Stimulated activated CD8-positive, alpha-beta memory T cell treated with anti-CD3 and anti-CD28 coated beads, Interleukin-12 subunit alpha, Interleukin-12 subunit beta, amount 100 ng/mL, for 4 hours (primary cell): Measurements from ENCODE around the gene KIF17.

ENCODE experiments used
- DNase-seq: peaks from one replicate; pipeline ENCODE4 v3.0.0-alpha.2; 2020; ENCODE audit warnings: low read depth

The KIF17 gene

DNA sequence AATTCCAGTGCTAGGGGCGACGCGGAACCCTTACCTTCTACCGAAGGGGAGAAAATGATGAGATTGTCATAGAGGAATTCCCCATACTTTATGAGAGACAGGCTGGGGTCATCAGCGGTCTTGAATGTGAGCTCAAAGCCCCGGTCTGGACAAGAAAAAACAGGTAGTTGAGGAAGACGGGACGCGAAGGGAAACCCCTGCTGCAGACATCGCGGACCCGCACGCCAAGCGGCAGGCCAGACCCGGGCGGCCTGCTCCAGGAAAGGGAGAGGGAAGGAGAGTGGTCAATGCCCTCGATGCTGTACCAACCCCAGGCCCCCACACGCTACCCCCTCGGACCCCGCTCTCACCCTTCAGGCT lies 57.0 kb downstream of the KIF17 start:
- no peak for DNase-seq

DNA sequence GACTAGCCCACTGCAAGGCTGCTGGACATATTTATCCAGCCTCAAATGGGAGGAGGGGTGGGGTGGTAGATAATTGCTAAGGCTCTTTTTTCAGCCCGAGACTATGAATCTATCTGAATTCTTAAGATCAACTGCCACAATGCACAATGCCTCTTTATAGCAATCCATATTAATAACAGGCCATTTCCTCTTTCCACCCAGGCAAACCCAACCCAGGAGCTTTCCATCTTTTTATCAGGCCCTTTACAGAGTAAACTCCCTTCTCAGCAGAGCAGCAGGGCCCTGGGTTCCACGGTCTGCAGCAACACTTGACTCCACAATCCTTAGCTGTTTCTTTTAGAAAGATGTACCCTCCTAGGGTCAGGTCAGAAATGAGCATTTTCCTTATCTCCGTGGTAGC lies 57.4 kb downstream of the KIF17 start:
- DNase-seq = no peak

DNA sequence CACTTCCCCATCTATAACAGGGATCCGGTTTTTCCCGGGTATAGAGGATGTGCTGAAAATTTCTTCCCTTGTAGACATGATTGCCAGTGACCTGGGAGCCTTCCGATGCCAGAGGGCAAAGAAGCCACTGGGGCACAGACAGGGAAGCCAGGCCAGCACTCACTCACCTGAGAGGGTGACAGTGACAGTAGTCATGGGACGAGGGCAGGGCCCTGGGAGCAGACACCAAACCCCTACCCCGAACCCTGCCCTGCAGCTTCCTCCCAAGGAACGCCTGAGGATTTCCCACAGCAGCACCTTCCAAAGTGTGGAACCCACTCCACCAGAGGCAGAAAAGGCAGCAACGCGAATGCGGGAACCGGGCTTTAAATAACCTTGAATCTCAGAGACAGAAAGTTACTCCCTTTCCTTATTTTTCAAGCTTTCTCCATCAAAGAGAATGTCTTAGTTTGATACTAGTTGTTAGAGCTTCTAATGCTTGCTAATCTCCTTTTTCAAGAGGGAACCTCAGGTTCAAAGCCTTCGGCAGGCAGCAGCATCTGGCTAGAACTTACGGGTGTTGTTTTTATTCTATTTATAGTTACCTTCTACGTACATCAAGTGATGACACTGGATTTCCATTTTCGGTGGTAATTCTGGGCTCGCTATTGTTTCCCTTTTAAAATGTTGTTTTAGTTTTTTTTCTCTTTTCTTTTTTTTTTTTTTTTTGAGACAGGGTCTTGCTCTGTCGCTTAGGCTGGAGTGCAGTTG lies 59.5 kb downstream of the KIF17 start:
- no peak for DNase-seq

DNA sequence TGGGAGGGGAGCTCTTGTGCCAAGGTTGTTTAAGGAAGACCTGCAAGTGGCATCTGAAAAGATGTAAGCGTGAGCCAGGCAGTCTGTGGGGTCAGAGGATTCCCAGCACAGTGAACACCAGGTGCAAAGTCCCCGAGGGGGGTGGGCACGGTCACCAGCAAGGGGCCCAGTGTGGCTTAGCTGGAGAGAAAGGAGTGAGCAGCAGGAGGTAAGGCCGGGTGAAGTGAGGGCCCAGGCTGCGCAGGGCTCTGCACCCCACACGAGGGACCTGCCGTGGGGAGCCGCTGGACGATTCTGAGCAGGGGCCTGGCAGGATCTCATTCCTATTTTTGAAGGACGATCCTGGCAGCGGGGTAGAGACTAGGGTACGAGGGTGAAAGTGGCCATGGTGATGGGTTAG lies 60.8 kb downstream of the KIF17 start:
- no peak for DNase-seq

GRCh38 chr1:20654104-20654690 lies 63.6 kb downstream of the KIF17 start:
- DNase-seq = no peak

DNA sequence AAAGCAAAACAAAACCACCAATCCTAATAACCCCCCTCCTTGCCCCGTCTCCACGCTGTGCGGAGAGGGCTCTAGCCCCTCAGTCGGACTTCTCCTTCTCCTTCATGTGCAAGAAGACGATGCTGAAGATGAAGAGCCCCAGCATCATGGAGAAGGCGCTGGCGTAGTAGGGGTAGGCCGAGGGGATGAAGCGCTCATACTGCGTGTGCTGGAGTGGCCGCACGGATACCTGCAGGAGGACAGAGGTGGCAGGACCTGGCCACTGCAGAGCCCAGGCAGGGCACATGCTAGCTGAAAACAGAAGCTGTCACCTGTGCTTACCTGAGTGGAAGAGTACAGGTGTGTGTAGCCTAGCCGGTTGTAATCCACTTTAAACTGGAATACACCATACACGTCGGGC lies 65.5 kb downstream of the KIF17 start:
- no peak for DNase-seq

GRCh38 chr1:20648946-20649345 lies 68.9 kb downstream of the KIF17 start:
- DNase-seq = no peak

GRCh38 chr1:20648438-20648837 lies 69.4 kb downstream of the KIF17 start:
- DNase-seq = no peak

DNA sequence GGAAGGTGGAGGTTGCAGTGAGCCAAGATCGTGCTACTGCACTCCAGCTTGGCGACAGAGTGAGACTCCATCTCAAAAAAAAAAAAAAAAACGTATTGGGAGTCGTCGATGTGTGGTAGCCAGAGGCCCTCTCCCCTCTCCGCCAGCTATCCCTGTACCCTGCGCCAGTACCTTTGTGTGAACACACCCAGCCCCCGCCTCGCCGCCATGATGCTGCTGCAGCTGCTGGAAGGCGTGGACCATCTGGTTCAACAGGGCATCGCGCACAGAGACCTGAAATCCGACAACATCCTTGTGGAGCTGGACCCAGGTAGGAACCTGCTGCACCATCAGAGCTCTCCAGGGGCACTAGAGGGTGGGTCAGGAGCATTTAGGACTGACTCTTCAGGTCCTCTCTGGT lies 72.4 kb downstream of the KIF17 start:
- DNase-seq = no peak

DNA sequence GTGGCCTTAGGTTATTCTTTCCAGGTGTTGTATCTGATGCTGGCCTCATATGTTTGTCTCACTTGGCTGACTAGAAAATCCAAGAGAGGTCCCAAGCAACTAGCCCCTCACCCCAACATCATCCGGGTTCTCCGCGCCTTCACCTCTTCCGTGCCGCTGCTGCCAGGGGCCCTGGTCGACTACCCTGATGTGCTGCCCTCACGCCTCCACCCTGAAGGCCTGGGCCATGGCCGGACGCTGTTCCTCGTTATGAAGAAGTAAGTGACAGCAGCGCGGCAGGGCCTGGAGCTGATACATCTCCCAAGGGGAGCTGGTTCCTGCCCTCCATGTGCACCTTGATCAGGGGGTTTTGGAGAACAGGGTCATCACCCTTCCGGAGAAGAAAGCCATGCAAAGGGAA lies 73.4 kb downstream of the KIF17 start:
- no peak for DNase-seq

DNA sequence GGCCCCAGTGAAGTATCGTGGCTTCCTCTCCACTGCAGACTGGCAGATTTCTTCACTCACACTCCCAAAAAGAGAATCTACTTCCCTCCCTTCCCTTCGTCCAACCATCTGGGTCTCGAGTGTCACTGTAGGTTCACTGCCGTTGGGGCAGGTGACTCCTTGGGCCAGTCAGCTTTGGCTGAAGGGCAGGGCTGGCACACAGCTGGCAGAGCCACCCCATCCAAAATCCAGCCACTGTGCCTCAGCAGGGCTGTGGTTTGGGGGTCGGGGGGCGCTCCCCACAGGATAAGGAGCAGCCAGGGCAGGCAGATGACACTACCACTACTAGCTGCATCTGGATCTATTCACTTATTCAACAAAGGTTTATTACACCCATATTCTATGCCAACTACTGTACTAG lies 74.7 kb downstream of the KIF17 start:
- DNase-seq = no peak

DNA sequence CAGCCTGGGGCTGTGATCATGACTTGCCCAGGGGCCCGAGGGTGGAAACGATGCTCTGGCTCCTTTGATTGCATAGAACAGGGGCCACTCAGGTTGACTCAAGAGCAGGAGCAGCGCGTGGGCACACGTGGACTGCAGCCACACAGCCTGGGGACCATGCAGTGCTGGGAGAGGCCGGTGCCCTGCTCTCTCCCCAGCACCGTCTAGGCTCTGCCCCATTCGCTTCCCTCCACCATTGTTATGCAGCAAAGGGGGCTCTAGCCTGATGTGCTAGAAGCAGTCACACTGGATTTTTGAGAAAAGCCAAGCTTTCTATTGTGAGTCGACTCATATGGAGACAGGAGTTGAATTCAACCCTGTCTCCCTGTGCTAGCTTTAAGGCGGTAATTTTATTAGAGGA lies 75.8 kb downstream of the KIF17 start:
- DNase-seq = no peak

- no peak for DNase-seq
Observed at GRCh38 chr1:20640183-20640597, 77.6 kb downstream of the KIF17 start.

- no peak for DNase-seq
Observed at GRCh38 chr1:20636785-20637347, 80.9 kb downstream of the KIF17 start.

GRCh38 chr1:20634594-20635084 lies 83.2 kb downstream of the KIF17 start:
- no peak for DNase-seq

DNA sequence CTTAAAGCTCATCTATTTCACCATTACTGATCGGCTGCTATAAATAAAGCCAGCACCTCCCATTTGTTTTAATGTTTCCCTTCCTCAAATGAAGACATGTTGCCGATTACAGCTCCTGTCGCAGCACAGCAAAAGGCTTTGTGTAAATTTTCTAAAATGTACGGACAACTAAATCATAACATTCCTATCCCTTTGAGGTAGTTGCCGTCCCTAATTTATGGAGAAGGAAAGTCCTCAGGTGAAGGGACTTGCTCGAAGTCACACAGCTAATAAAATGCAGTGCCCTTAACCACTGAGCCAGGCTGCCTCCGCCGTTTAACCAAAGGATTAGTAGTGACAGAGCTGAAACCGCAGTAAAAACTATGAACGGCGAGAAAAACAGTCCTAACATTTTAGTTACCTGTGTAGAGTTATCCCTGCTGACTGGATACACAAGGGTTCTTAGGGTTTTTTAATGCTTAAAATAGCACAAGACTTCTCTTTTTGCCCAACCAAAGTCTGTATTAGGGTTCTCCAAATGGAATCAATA lies 83.7 kb downstream of the KIF17 start:
- DNase-seq = no peak

DNA sequence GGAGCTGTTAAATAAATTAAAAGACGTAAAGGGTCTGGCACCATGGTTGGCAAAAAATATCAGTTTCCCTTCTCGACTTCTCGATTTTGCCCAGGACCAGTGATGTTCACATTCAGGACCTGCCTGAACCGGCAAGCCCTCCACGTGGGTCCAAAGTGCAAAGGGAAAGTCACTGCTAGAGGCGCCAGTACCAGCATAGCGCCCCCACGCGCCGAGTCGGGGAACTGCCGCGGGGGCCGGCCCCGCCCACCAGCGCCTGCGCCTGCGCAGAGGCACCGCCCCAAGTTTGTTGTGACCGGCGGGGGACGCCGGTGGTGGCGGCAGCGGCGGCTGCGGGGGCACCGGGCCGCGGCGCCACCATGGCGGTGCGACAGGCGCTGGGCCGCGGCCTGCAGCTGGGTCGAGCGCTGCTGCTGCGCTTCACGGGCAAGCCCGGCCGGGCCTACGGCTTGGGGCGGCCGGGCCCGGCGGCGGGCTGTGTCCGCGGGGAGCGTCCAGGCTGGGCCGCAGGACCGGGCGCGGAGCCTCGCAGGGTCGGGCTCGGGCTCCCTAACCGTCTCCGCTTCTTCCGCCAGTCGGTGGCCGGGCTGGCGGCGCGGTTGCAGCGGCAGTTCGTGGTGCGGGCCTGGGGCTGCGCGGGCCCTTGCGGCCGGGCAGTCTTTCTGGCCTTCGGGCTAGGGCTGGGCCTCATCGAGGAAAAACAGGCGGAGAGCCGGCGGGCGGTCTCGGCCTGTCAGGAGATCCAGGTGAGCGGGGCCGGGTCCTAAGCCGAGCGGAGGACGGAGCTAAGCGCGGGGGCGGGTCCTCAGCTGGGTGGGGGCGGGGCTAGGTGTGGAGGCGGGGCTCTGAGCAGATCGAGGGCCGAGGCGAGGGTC lies 84.4 kb downstream of the KIF17 start, which contains the start of gene PINK1:
Gene PINK1, plus strand, starts transcription at position 269 of the 875 bp plus-strand sequence. Its CDS starts 91 bp downstream, at position 360.
- DNase-seq = peak; percentile 78

GRCh38 chr1:20632386-20632785 lies 85.4 kb downstream of the KIF17 start:
- no peak for DNase-seq

GRCh38 chr1:20630729-20631128 lies 87.1 kb downstream of the KIF17 start:
- no peak for DNase-seq

DNA sequence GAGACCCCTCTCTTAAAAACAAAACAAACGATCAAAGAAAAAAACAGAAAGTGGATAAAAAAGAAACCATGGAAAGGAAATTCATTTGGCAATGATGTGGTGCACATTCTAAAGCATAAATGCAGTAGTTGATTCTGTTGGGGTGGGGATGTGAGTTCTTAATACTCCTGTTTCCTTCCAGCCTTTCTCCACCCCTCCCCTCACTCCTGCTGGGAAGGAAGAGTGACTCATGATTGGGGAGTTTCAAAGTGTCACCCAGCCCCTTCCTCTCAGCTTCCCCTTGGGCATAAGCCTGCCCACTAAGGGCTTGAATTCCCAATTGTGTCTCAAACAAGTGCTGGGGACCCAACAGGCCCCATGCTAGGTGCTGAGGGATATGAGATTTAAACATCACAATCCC lies 91.3 kb downstream of the KIF17 start:
- no peak for DNase-seq

DNA sequence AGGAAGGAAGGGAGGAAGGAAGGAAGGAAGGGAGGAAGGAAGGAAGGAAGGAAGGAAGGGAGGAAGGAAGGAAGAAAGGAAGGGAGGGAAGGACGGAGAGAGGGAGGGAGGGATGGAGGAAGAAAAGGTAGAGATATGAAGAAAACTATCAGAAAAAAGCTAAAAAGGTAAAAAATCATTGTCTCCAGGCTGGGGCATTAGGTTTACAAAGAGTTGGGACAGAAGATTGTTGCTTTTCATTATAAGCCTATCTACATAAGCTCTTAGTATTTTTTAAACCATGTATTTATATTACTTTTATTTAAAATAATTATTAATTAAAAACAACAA lies 91.7 kb downstream of the KIF17 start:
- DNase-seq = no peak
